ENCODE results near the gene EPHA2. TPM values are rescaled to one million over a fixed set of nuclear protein-coding genes. Genes with fewer than 3 reads are reported as not detected.

Gene EPHA2
- total and polyA plus RNA-seq, 7 experiments from 2014 or later = 0.30 to 0.61 (median 0.59) TPM; not detected in 4

- peak overlapping the region in 4 of 9 donors; percentile 14 to 57 (median 33) for H3K27ac Mint-ChIP-seq
- H3K9me3 Mint-ChIP-seq = no peaks in the 10 kb centered on the region
- intact Hi-C loops (cut with micrococcal nuclease) = no loop called here
- no peaks in the 10 kb centered on the region for H3K36me3 ChIP-seq (ENCODE audit: control insufficient read depth in 2 of 3, insufficient read depth in 3 of 3, low read length in 3 of 3)
- ChIA-PET CTCF (interaction anchor here (1.2 to 1.4 kb wide), 2 partner anchors 11 to 71 kb away, joined by 4 read pairs; no protein-coding TSS in a partner anchor), POLR2A (interaction anchor here (0.7 kb wide), 1 partner anchor 10 kb away, joined by 3 read pairs; no protein-coding TSS in a partner anchor)
- H3K27me3 ChIP-seq (ENCODE audit: control insufficient read depth in 2 of 2, insufficient read depth in 2 of 2, low read length in 2 of 2) = no peaks in the 10 kb centered on the region
- H3K27me3 Mint-ChIP-seq = peaks cover 0 to 41% (median 3%) of the 10 kb centered on the region in 5 donors
- no peak overlapping the region for H3K4me3 ChIP-seq (ENCODE audit: low read length)
- H3K9me3 ChIP-seq (ENCODE audit: control insufficient read depth in 2 of 3, low read length in 3 of 3) = no peaks in the 10 kb centered on the region
- peak overlapping the region in 1 of 10 donors; percentile 34 for H3K4me3 Mint-ChIP-seq
- no peak for ATAC-seq
- no peak for DNase-seq
- peaks cover 11 to 23% of the 10 kb centered on the region in 2 donors for H3K4me1 ChIP-seq (ENCODE audit: control insufficient read depth in 2 of 2, insufficient read depth in 2 of 2, low read length in 2 of 2)
- peaks cover 10 to 43% (median 27%) of the 10 kb centered on the region in 7 donors for H3K4me1 Mint-ChIP-seq
- H3K27ac ChIP-seq (ENCODE audit: low read depth, low read length) = no peak overlapping the region
- H3K36me3 Mint-ChIP-seq = peaks cover 0 to 4% (median 0%) of the 10 kb centered on the region in 5 donors
Measured at GRCh38 chr1:16151995-16152384, 3.9 kb downstream of the EPHA2 start.

GRCh38 chr1:16151196-16151994 is 4.5 kb downstream of the EPHA2 start:
- H3K4me3 Mint-ChIP-seq = no peak overlapping the region
- no peak for ATAC-seq
- H3K4me3 ChIP-seq (ENCODE audit: low read length) = no peak overlapping the region
- peaks cover 0 to 35% (median 3%) of the 10 kb centered on the region in 5 donors for H3K27me3 Mint-ChIP-seq
- H3K9me3 Mint-ChIP-seq = no peaks in the 10 kb centered on the region
- POLR2A ChIA-PET = interaction anchor here (0.6 to 1.3 kb wide), 3 partner anchors 11 to 19 kb away, joined by 3 read pairs; no protein-coding TSS in a partner anchor
- H3K36me3 Mint-ChIP-seq = peaks cover 0 to 4% (median 0%) of the 10 kb centered on the region in 5 donors
- H3K27ac ChIP-seq (ENCODE audit: low read depth, low read length) = no peak overlapping the region
- intact Hi-C loops (cut with micrococcal nuclease) = no loop called here
- H3K27me3 ChIP-seq (ENCODE audit: control insufficient read depth in 2 of 2, insufficient read depth in 2 of 2, low read length in 2 of 2) = no peaks in the 10 kb centered on the region
- no peaks in the 10 kb centered on the region for H3K9me3 ChIP-seq (ENCODE audit: control insufficient read depth in 2 of 3, low read length in 3 of 3)
- no peaks in the 10 kb centered on the region for H3K36me3 ChIP-seq (ENCODE audit: control insufficient read depth in 2 of 3, insufficient read depth in 3 of 3, low read length in 3 of 3)
- peaks cover 6 to 37% (median 21%) of the 10 kb centered on the region in 7 donors for H3K4me1 Mint-ChIP-seq
- no peak for DNase-seq
- peak overlapping the region in 3 of 9 donors; percentile 28 to 57 (median 38) for H3K27ac Mint-ChIP-seq
- peaks cover 11 to 17% of the 10 kb centered on the region in 2 donors for H3K4me1 ChIP-seq (ENCODE audit: control insufficient read depth in 2 of 2, insufficient read depth in 2 of 2, low read length in 2 of 2)
- CTCF ChIA-PET = interaction anchor here (0.6 to 1.4 kb wide), 4 partner anchors 12 to 81 kb away, joined by 3 to 9 read pairs (median 4); no protein-coding TSS in a partner anchor

GRCh38 chr1:16150508-16150907 is 5.4 kb downstream of the EPHA2 start:
- H3K9me3 Mint-ChIP-seq = no peaks in the 10 kb centered on the region
- ChIA-PET CTCF (interaction anchor here (1.3 to 1.4 kb wide), 2 partner anchors 69 to 71 kb away, joined by 4 to 9 read pairs; no protein-coding TSS in a partner anchor), POLR2A (interaction anchor here (0.6 to 1.3 kb wide), 2 partner anchors 12 to 20 kb away, joined by 3 read pairs; no protein-coding TSS in a partner anchor)
- Histone ChIP-seq H3K27ac (ENCODE audit: low read depth, low read length) (no peak overlapping the region), H3K4me3 (ENCODE audit: low read length) (no peak overlapping the region), H3K4me1 (ENCODE audit: control insufficient read depth in 2 of 2, insufficient read depth in 2 of 2, low read length in 2 of 2) (peaks cover 10 to 11% of the 10 kb centered on the region in 2 donors), H3K36me3 (ENCODE audit: control insufficient read depth in 2 of 3, insufficient read depth in 3 of 3, low read length in 3 of 3) (no peaks in the 10 kb centered on the region), H3K27me3 (ENCODE audit: control insufficient read depth in 2 of 2, insufficient read depth in 2 of 2, low read length in 2 of 2) (no peaks in the 10 kb centered on the region), H3K9me3 (ENCODE audit: control insufficient read depth in 2 of 3, low read length in 3 of 3) (no peaks in the 10 kb centered on the region)
- no peak for DNase-seq
- intact Hi-C loops (cut with micrococcal nuclease) = no loop called here
- no peak overlapping the region for H3K27ac Mint-ChIP-seq
- no peak for ATAC-seq
- peaks cover 0 to 29% (median 3%) of the 10 kb centered on the region in 5 donors for H3K27me3 Mint-ChIP-seq
- peaks cover 0 to 4% (median 0%) of the 10 kb centered on the region in 5 donors for H3K36me3 Mint-ChIP-seq
- peaks cover 4 to 31% (median 16%) of the 10 kb centered on the region in 7 donors for H3K4me1 Mint-ChIP-seq
- peak overlapping the region in 1 of 10 donors; percentile 29 for H3K4me3 Mint-ChIP-seq

- H3K4me1 ChIP-seq (ENCODE audit: control insufficient read depth in 2 of 2, insufficient read depth in 2 of 2, low read length in 2 of 2) = peaks cover 10% of the 10 kb centered on the region in 2 donors
- POLR2A ChIA-PET = interaction anchor here (0.6 to 1.3 kb wide), 3 partner anchors 12 to 198 kb away, joined by 3 read pairs; no protein-coding TSS in a partner anchor
- peak overlapping the region in 2 of 10 donors; percentile 29 to 56 for H3K4me3 Mint-ChIP-seq
- CTCF ChIA-PET = interaction anchor here (1.3 kb wide), 1 partner anchor 71 kb away, joined by 9 read pairs; no protein-coding TSS in a partner anchor
- intact Hi-C loops (cut with micrococcal nuclease) = no loop called here
- H3K36me3 ChIP-seq (ENCODE audit: control insufficient read depth in 2 of 3, insufficient read depth in 3 of 3, low read length in 3 of 3) = no peaks in the 10 kb centered on the region
- H3K4me3 ChIP-seq (ENCODE audit: low read length) = no peak overlapping the region
- H3K27me3 ChIP-seq (ENCODE audit: control insufficient read depth in 2 of 2, insufficient read depth in 2 of 2, low read length in 2 of 2) = no peaks in the 10 kb centered on the region
- no peak overlapping the region for H3K27ac Mint-ChIP-seq
- H3K4me1 Mint-ChIP-seq = peaks cover 4 to 31% (median 16%) of the 10 kb centered on the region in 7 donors
- no peak for DNase-seq
- no peak for ATAC-seq
- H3K9me3 ChIP-seq (ENCODE audit: control insufficient read depth in 2 of 3, low read length in 3 of 3) = no peaks in the 10 kb centered on the region
- H3K36me3 Mint-ChIP-seq = peaks cover 0 to 4% (median 0%) of the 10 kb centered on the region in 5 donors
- no peaks in the 10 kb centered on the region for H3K9me3 Mint-ChIP-seq
- peaks cover 0 to 25% (median 3%) of the 10 kb centered on the region in 5 donors for H3K27me3 Mint-ChIP-seq
- no peak overlapping the region for H3K27ac ChIP-seq (ENCODE audit: low read depth, low read length)
Measured at GRCh38 chr1:16149702-16150488, 6.0 kb downstream of the EPHA2 start.

- Histone ChIP-seq H3K4me1 (ENCODE audit: control insufficient read depth in 2 of 2, insufficient read depth in 2 of 2, low read length in 2 of 2) (peaks cover 4 to 7% of the 10 kb centered on the region in 2 donors), H3K4me3 (ENCODE audit: low read length) (no peak overlapping the region), H3K9me3 (ENCODE audit: control insufficient read depth in 2 of 3, low read length in 3 of 3) (no peaks in the 10 kb centered on the region), H3K27me3 (ENCODE audit: control insufficient read depth in 2 of 2, insufficient read depth in 2 of 2, low read length in 2 of 2) (no peaks in the 10 kb centered on the region), H3K27ac (ENCODE audit: low read depth, low read length) (no peak overlapping the region), H3K36me3 (ENCODE audit: control insufficient read depth in 2 of 3, insufficient read depth in 3 of 3, low read length in 3 of 3) (no peaks in the 10 kb centered on the region)
- Mint-ChIP-seq H3K9me3 (no peaks in the 10 kb centered on the region), H3K36me3 (peaks cover 0 to 4% (median 0%) of the 10 kb centered on the region in 5 donors), H3K4me1 (peaks cover 3 to 23% (median 9%) of the 10 kb centered on the region in 7 donors), H3K27me3 (peaks cover 0 to 17% (median 3%) of the 10 kb centered on the region in 5 donors), H3K4me3 (no peak overlapping the region), H3K27ac (no peak overlapping the region)
- ATAC-seq (no peak), DNase-seq (no peak)
- CTCF ChIA-PET = no interaction called here
- POLR2A ChIA-PET = interaction anchor here (0.8 kb wide), 1 partner anchor 24 kb away, joined by 3 read pairs; no protein-coding TSS in a partner anchor
- intact Hi-C loops (cut with micrococcal nuclease) = no loop called here
Measured at GRCh38 chr1:16149146-16149545, 6.7 kb downstream of the EPHA2 start.
